ENCODE data around the gene THAP7.

- TF ChIP-seq, protein P1, sequence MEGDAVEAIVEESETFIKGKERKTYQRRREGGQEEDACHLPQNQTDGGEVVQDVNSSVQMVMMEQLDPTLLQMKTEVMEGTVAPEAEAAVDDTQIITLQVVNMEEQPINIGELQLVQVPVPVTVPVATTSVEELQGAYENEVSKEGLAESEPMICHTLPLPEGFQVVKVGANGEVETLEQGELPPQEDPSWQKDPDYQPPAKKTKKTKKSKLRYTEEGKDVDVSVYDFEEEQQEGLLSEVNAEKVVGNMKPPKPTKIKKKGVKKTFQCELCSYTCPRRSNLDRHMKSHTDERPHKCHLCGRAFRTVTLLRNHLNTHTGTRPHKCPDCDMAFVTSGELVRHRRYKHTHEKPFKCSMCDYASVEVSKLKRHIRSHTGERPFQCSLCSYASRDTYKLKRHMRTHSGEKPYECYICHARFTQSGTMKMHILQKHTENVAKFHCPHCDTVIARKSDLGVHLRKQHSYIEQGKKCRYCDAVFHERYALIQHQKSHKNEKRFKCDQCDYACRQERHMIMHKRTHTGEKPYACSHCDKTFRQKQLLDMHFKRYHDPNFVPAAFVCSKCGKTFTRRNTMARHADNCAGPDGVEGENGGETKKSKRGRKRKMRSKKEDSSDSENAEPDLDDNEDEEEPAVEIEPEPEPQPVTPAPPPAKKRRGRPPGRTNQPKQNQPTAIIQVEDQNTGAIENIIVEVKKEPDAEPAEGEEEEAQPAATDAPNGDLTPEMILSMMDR (IDR thresholded peaks at IDR 0.05), result no peak
- TF ChIP-seq POLR2A (IDR thresholded peaks at IDR 0.05) (no peak), POLR2AphosphoS5 (IDR thresholded peaks at IDR 0.05) (no peak), EP300 (IDR thresholded peaks at IDR 0.05) (no peak)
These were observed 14.9 kb upstream of the THAP7 start for GRCh38 chr22:21016644-21017420.

Data from suprapubic skin (tissue), 4 donors.